K562 (cell line): ENCODE measurements around the gene FAAH. TPM values are rescaled to one million over a fixed set of nuclear protein-coding genes. Genes with fewer than 3 reads are reported as not detected.

ENCODE experiments used
- ATAC-seq: fragments of 200-7000 bp; cut with Tn5 transposase; 3 replicates; pipeline ENCODE4 v1.9.1; 2020; ENCODE audit warnings: moderate library complexity
- BruUV-seq: library from RNA; stranded (reverse); fragments of 400-500 nt; replicated peaks from 2 replicates; lab custom pipeline; 2021; lab: Mats Ljungman, UMichigan
- CTCF ChIA-PET: fragments of 300-600 bp; formaldehyde crosslinking; extraction: SDS; loops from one replicate; lab custom pipeline; 2021; ENCODE audit warnings: low intra/inter-chr PET ratio; lab: Yijun Ruan, JAX
- POLR2A ChIA-PET: fragments of 300-600, 350-650 bp; sonication (Branson Sonifier 250); formaldehyde crosslinking; extraction: SDS; loops from one replicate; lab custom pipeline; 2021; ENCODE audit warnings: antibody characterized with exemption, inconsistent platforms; lab: Yijun Ruan, JAX
- DNase-seq, 4 experiments: peaks; one replicate each; pipeline versions ENCODE4 v3.0.0 to v3.0.0-alpha.2; 2011 to 2018; ENCODE audit warnings: low spot score in 3 of 4, mixed read lengths in 3 of 4; ENCODE audit errors: extremely low read depth in 1 of 4
- FAIRE-seq: peaks from 2 replicates; lab custom pipeline; 2011; peaks lifted over from hg19 to GRCh38; lab: Jason Lieb, UNC
- H2AFZ ChIP-seq: 2 replicates; pipeline ENCODE4 v1.6.0; 2011; ENCODE audit warnings: low read depth, low read length, control low read depth, inconsistent platforms
- H3K27ac ChIP-seq: fragments of 200-600 bp; 3 replicates; pipeline ENCODE4 v1.8.0; 2011; ENCODE audit warnings: low read depth, mild to moderate bottlenecking, control low read depth, inconsistent platforms, low read length, moderate library complexity, mixed read lengths; ENCODE audit errors: extremely low read depth
- H3K27me3 ChIP-seq, 2 experiments: fragments of 300-600 bp in 1 of 2; 2 replicates in 1 of 2; 3 replicates in 1 of 2; pipeline versions ENCODE4 v1.6.0 to v1.8.0; 2011; ENCODE audit warnings: inconsistent platforms in 2 of 2, low read length in 2 of 2, mild to moderate bottlenecking in 1 of 2, mixed read lengths in 1 of 2, moderate library complexity in 1 of 2; ENCODE audit not compliant: control insufficient read depth in 2 of 2, insufficient read depth in 2 of 2
- H3K36me3 ChIP-seq: fragments of 300-600 bp; 3 replicates; pipeline ENCODE4 v1.8.0; 2011; ENCODE audit warnings: mild to moderate bottlenecking, low read length, inconsistent platforms; ENCODE audit not compliant: control insufficient read depth, insufficient read depth
- H3K4me1 ChIP-seq, 2 experiments: fragments of 200-600 bp in 1 of 2; replicated peaks in 1 of 2; 2 replicates in 1 of 2; 3 replicates in 1 of 2; pipeline versions ENCODE4 v1.5.1 to v1.8.0; 2011; ENCODE audit warnings: inconsistent platforms in 2 of 2, low read length in 2 of 2, mild to moderate bottlenecking in 1 of 2, mixed read lengths in 1 of 2, moderate library complexity in 1 of 2; ENCODE audit not compliant: control insufficient read depth in 2 of 2, insufficient read depth in 2 of 2
- H3K4me2 ChIP-seq: 2 replicates; pipeline ENCODE4 v1.6.1; 2011; ENCODE audit warnings: low read length, control low read depth, inconsistent platforms, mixed read lengths; ENCODE audit not compliant: insufficient read depth
- H3K4me3 ChIP-seq: fragments of 200-600 bp; sonication (generic), shearing (Covaris generic); 2 replicates; pipeline ENCODE4 v1.5.1; 2016; ENCODE audit warnings: control low read depth, inconsistent platforms
- H3K79me2 ChIP-seq: fragments of 200-600 bp; 3 replicates; pipeline ENCODE4 v1.8.0; 2011; ENCODE audit warnings: low read length, inconsistent platforms; ENCODE audit not compliant: control insufficient read depth, insufficient read depth
- H3K9ac ChIP-seq, 2 experiments: 2 replicates each; pipeline versions ENCODE4 v1.6.0 to v1.6.1; 2011; ENCODE audit warnings: low read depth in 2 of 2, low read length in 2 of 2, control low read depth in 1 of 2, inconsistent platforms in 1 of 2, mild to moderate bottlenecking in 1 of 2, mixed read lengths in 1 of 2; ENCODE audit not compliant: insufficient read depth in 1 of 2
- H3K9me1 ChIP-seq: one replicate; pipeline ENCODE4 v1.6.0; 2011; ENCODE audit warnings: inconsistent platforms, mild to moderate bottlenecking, low read length, moderate library complexity; ENCODE audit not compliant: control insufficient read depth, insufficient read depth
- H3K9me3 ChIP-seq: replicated peaks from 2 replicates; pipeline ENCODE4 v1.5.1; 2011; ENCODE audit warnings: low read depth, low read length, inconsistent platforms; ENCODE audit not compliant: control insufficient read depth, insufficient read depth
- H4K20me1 ChIP-seq: replicated peaks from 2 replicates; pipeline ENCODE4 v1.6.1; 2011; ENCODE audit warnings: low read length, inconsistent platforms, mixed read lengths; ENCODE audit not compliant: control insufficient read depth, insufficient read depth
- MEF2D ChIP-seq: conservative IDR thresholded peaks from 2 replicates; pipeline ENCODE4 v1.6.1; 2016; ENCODE audit warnings: low read depth, missing genetic modification characterization, missing compliant biosample characterization
- MEIS2 ChIP-seq: fragments of 450-650 bp; IDR thresholded peaks from 2 replicates; pipeline ENCODE4 v1.6.1; 2014; ENCODE audit warnings: mild to moderate bottlenecking; ENCODE audit not compliant: partially characterized antibody
- ZFP36 ChIP-seq: fragments of 150-350 bp; IDR thresholded peaks from 2 replicates; pipeline ENCODE4 v1.6.1; 2018; ENCODE audit warnings: low read length, low read depth; ENCODE audit not compliant: partially characterized antibody
- WGBS: fragments of 100-300 bp; shearing (Covaris generic); methylation state at CpG from one replicate; pipeline ENCODE4 v1.1.6; 2016; ENCODE audit warnings: low coverage, mixed read lengths; ENCODE audit not compliant: insufficient coverage; ENCODE audit errors: missing lambda C conversion rate; 5-methylcytosine and 5-hydroxymethylcytosine counted together
- in situ Hi-C: fragments of 300-500 bp; cut with MboI; formaldehyde crosslinking; loops from 4 replicates; pipeline ENCODE4 v1.15.0; 2018; ENCODE audit warnings: inconsistent platforms, mixed read lengths
- intact Hi-C: fragments of 100-400 bp; cut with micrococcal nuclease; formaldehyde crosslinking; loops from 2 replicates; pipeline ENCODE4 v1.14.2; 2022
- polyA plus RNA-seq, 8 experiments: library from polyadenylated mRNA; depleted of rRNA in 4 of 8; stranded (reverse) in 5 of 8; unstranded in 3 of 8; fragments of >200 nt; fragmentation: Nextera tagmentation in 2 of 8; fragmentation: Illumina TruSeq in 1 of 8; extraction: Ambion mirVana in 2 of 8; extraction: Trizol in 1 of 8; gene quantifications; 2 replicates each; pipeline versions ENCODE4 v1.2.1 to v1.2.3, GENCODE V29; 2011 to 2014; ENCODE audit warnings: inconsistent platforms in 1 of 8, missing spikeins in 1 of 8
- total RNA-seq, 7 experiments: library from RNA; depleted of rRNA in 6 of 7; stranded (reverse); fragments of >200 nt in 6 of 7; fragmentation: Illumina TruSeq in 2 of 7; extraction: Trizol in 2 of 7; gene quantifications; 2 replicates each; pipeline versions ENCODE4 v1.2.1 to v1.2.3, GENCODE V29; 2011 to 2021; ENCODE audit warnings: low replicate concordance in 1 of 7
- TF ChIP-seq, protein P1 (sequence below): sonication (generic); formaldehyde crosslinking; IDR thresholded peaks from 2 replicates; pipeline ENCODE4 v1.9.0; 2022; ENCODE audit warnings: mild to moderate bottlenecking, missing genetic modification reagents
- TF ChIP-seq, protein P2 (sequence below): fragments of 450-650 bp; IDR thresholded peaks from 2 replicates; pipeline ENCODE4 v1.6.1; 2018; ENCODE audit warnings: mild to moderate bottlenecking, low read depth; ENCODE audit not compliant: partially characterized antibody
- TF ChIP-seq, protein P3 (sequence below): fragments of 200-800 bp; sonication (Bioruptor generic); IDR thresholded peaks from 2 replicates; pipeline ENCODE4 v1.6.1; 2017; ENCODE audit warnings: missing genetic modification characterization, missing compliant biosample characterization
- TF ChIP-seq, protein P4 (sequence below): fragments of 450-650 bp; IDR thresholded peaks from 2 replicates; pipeline ENCODE4 v1.6.1; 2016
- TF ChIP-seq, protein P5 (sequence below): fragments of 250-450 bp; sonication (Bioruptor Pico); IDR thresholded peaks from 2 replicates; pipeline ENCODE4 v1.9.0; 2021; ENCODE audit warnings: mild to moderate bottlenecking
- TF ChIP-seq, protein P6 (sequence below), 2 experiments: IDR thresholded peaks in 1 of 2; conservative IDR thresholded peaks in 1 of 2; 2 replicates each; pipeline ENCODE4 v1.6.1; 2016; ENCODE audit warnings: low read depth in 2 of 2, mild to moderate bottlenecking in 1 of 2, missing compliant biosample characterization in 1 of 2, missing genetic modification characterization in 1 of 2, moderate library complexity in 1 of 2

Gene FAAH
- total and polyA plus RNA-seq, 9 of the 15 experiments (the other 6 are each of a cell fraction or from before 2014, with no cell fraction given), result 0.06 to 1.1 (median 0.32) TPM

DNA sequence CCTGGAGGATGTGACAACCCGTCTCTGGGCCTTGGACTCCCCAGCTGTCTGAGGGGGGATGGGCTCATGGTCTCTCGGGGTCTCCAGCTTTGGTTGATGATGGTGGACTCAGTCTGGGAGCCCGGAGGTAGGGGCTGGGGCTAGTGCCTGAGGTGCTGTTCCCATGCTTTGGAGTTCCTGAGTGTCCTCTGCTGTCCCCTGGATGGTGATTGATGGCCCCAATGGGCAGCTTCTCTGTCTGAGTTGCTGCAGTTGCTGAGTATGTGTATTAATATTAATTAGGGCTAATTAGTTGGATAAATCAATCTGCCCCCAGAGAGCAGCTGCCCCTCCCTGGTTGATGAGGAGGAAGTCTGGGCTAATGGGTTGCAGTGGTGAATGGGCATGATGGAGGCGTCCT lies 30.6 kb downstream of the FAAH start:
- no peak overlapping the region for H3K4me3 ChIP-seq
- no peaks in the 10 kb centered on the region for H3K9me3 ChIP-seq
- in situ Hi-C loops, result no loop called here
- DNase-seq (no peak), FAIRE-seq (no peak)
- BruUV-seq, result no TSS peak
- H3K27ac ChIP-seq, result no peak overlapping the region
- H4K20me1 ChIP-seq, result no peaks in the 10 kb centered on the region
- ChIA-PET POLR2A (no interaction called here), CTCF (no interaction called here)
- H3K4me1 ChIP-seq, result peaks cover 29 to 32% of the 10 kb centered on the region in 2 experiments; a peak in 4 of 5 replicates
- H3K79me2 ChIP-seq, result no peaks in the 10 kb centered on the region
- H2AFZ ChIP-seq, result no peak overlapping the region
- peak overlapping the region in 1 of 2 experiments; percentile 7; a peak in 1 of 4 replicates for H3K9ac ChIP-seq
- WGBS, result 29% methylated on average over 4 of the region's 4 CpGs
- no peak overlapping the region for H3K4me2 ChIP-seq
- H3K27me3 ChIP-seq, result 0 out of 5 replicates have a peak, but pooled peaks cover 0 to 2% of the 10 kb centered on the region in 2 experiments
- peak; percentile 46 for TF ChIP-seq ZFP36
- TF ChIP-seq, protein P1, sequence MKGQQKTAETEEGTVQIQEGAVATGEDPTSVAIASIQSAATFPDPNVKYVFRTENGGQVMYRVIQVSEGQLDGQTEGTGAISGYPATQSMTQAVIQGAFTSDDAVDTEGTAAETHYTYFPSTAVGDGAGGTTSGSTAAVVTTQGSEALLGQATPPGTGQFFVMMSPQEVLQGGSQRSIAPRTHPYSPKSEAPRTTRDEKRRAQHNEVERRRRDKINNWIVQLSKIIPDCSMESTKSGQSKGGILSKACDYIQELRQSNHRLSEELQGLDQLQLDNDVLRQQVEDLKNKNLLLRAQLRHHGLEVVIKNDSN (CRISPR knock-in tag), result no peak
- TF ChIP-seq, protein P2, sequence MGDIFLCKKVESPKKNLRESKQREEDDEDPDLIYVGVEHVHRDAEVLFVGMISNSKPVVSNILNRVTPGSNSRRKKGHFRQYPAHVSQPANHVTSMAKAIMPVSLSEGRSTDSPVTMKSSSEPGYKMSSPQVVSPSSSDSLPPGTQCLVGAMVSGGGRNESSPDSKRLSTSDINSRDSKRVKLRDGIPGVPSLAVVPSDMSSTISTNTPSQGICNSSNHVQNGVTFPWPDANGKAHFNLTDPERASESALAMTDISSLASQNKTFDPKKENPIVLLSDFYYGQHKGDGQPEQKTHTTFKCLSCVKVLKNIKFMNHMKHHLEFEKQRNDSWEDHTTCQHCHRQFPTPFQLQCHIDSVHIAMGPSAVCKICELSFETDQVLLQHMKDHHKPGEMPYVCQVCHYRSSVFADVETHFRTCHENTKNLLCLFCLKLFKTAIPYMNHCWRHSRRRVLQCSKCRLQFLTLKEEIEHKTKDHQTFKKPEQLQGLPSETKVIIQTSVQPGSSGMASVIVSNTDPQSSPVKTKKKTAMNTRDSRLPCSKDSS, result no peak
- TF ChIP-seq, protein P3, sequence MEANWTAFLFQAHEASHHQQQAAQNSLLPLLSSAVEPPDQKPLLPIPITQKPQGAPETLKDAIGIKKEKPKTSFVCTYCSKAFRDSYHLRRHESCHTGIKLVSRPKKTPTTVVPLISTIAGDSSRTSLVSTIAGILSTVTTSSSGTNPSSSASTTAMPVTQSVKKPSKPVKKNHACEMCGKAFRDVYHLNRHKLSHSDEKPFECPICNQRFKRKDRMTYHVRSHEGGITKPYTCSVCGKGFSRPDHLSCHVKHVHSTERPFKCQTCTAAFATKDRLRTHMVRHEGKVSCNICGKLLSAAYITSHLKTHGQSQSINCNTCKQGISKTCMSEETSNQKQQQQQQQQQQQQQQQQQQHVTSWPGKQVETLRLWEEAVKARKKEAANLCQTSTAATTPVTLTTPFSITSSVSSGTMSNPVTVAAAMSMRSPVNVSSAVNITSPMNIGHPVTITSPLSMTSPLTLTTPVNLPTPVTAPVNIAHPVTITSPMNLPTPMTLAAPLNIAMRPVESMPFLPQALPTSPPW (CRISPR knock-in tag), result no peak
- TF ChIP-seq, protein P4, sequence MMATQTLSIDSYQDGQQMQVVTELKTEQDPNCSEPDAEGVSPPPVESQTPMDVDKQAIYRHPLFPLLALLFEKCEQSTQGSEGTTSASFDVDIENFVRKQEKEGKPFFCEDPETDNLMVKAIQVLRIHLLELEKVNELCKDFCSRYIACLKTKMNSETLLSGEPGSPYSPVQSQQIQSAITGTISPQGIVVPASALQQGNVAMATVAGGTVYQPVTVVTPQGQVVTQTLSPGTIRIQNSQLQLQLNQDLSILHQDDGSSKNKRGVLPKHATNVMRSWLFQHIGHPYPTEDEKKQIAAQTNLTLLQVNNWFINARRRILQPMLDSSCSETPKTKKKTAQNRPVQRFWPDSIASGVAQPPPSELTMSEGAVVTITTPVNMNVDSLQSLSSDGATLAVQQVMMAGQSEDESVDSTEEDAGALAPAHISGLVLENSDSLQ, result peak; percentile 67; the same call in 1 of the 2 replicates
- TF ChIP-seq MEF2D (tag), result no peak
- TF ChIP-seq, protein P5, sequence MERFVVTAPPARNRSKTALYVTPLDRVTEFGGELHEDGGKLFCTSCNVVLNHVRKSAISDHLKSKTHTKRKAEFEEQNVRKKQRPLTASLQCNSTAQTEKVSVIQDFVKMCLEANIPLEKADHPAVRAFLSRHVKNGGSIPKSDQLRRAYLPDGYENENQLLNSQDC (CRISPR knock-in tag), result no peak
- TF ChIP-seq, protein P6, sequence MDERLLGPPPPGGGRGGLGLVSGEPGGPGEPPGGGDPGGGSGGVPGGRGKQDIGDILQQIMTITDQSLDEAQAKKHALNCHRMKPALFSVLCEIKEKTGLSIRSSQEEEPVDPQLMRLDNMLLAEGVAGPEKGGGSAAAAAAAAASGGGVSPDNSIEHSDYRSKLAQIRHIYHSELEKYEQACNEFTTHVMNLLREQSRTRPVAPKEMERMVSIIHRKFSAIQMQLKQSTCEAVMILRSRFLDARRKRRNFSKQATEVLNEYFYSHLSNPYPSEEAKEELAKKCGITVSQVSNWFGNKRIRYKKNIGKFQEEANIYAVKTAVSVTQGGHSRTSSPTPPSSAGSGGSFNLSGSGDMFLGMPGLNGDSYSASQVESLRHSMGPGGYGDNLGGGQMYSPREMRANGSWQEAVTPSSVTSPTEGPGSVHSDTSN (CRISPR knock-in tag; IDR thresholded peaks at IDR 0.05; ENCODE audit: low read depth), result no peak
- TF ChIP-seq, protein P6 (tag; conservative IDR thresholded peaks at IDR 0.05; ENCODE audit: low read depth), result peak; percentile 53; the same call in 1 of the 2 replicates
- TF ChIP-seq MEIS2, result peak; percentile 52
- TF ChIP-seq, all 486 proteins: peak for 4
- Histone ChIP-seq H3K9me1 (no peaks in the 10 kb centered on the region), H3K36me3 (no peaks in the 10 kb centered on the region)
- intact Hi-C loops, result no loop called here
- no peak for ATAC-seq
